ENCODE measurements around the gene TMEM208.

Gene TMEM208

GRCh38 chr16:67230809-67231660 is 4.1 kb downstream of the TMEM208 start:
- TF ChIP-seq ZFX (IDR thresholded peaks at IDR 0.05) (no peak), CTCF (conservative IDR thresholded peaks at IDR 0.05) (no peak)
- H3K27ac ChIP-seq = no peak overlapping the region

- H3K27ac ChIP-seq = no peak overlapping the region
- TF ChIP-seq ZFX (IDR thresholded peaks at IDR 0.05) = no peak
- no peak for TF ChIP-seq CTCF (conservative IDR thresholded peaks at IDR 0.05)
Observed at GRCh38 chr16:67233596-67233995, 6.7 kb downstream of the TMEM208 start.

- H3K27ac ChIP-seq = no peak overlapping the region
- no peak for TF ChIP-seq ZFX (IDR thresholded peaks at IDR 0.05)
Observed at GRCh38 chr16:67234180-67234597, 7.3 kb downstream of the TMEM208 start.

- H3K27ac ChIP-seq = no peak overlapping the region
Observed at GRCh38 chr16:67235816-67236562, 9.1 kb downstream of the TMEM208 start.

GRCh38 chr16:67236563-67237395 is 9.8 kb downstream of the TMEM208 start:
- TF ChIP-seq CTCF (conservative IDR thresholded peaks at IDR 0.05) (no peak), ZFX (IDR thresholded peaks at IDR 0.05) (no peak)
- no peak overlapping the region for H3K27ac ChIP-seq

More at GRCh38 chr16:67235816-67236562, 9.1 kb downstream of the TMEM208 start:
- TF ChIP-seq CTCF (conservative IDR thresholded peaks at IDR 0.05) (no peak), ZFX (IDR thresholded peaks at IDR 0.05) (no peak)

GRCh38 chr16:67237396-67238277 is 10.7 kb downstream of the TMEM208 start:
- H3K27ac ChIP-seq = no peak overlapping the region
- TF ChIP-seq CTCF (conservative IDR thresholded peaks at IDR 0.05) (no peak), ZFX (IDR thresholded peaks at IDR 0.05) (no peak)

- H3K27ac ChIP-seq = no peak overlapping the region
- TF ChIP-seq ZFX (IDR thresholded peaks at IDR 0.05) (no peak), CTCF (conservative IDR thresholded peaks at IDR 0.05) (no peak)
Observed at GRCh38 chr16:67238278-67238575, 11.3 kb downstream of the TMEM208 start.
